ENCODE results near the gene GPS1.

GPS1 gene

GRCh38 chr17:82079001-82079677 lies 27.4 kb downstream of the GPS1 start:
- no peak for DNase-seq (ENCODE audit: low spot score)

GRCh38 chr17:82080048-82080788 lies 28.5 kb downstream of the GPS1 start:
- DNase-seq (ENCODE audit: low spot score) = no peak

GRCh38 chr17:82080789-82081464 lies 29.2 kb downstream of the GPS1 start:
- no peak for DNase-seq (ENCODE audit: low spot score)

- no peak for DNase-seq (ENCODE audit: low spot score)
Measured at GRCh38 chr17:82081546-82081945, 29.8 kb downstream of the GPS1 start.

- DNase-seq (ENCODE audit: low spot score) = no peak
Measured at GRCh38 chr17:82081966-82082365, 30.3 kb downstream of the GPS1 start.

- no peak for DNase-seq (ENCODE audit: low spot score)
Measured at GRCh38 chr17:82082456-82082855, 30.8 kb downstream of the GPS1 start.

GRCh38 chr17:82083009-82083408 lies 31.3 kb downstream of the GPS1 start:
- no peak for DNase-seq (ENCODE audit: low spot score)

GRCh38 chr17:82083533-82084359 lies 32.0 kb downstream of the GPS1 start:
- no peak for DNase-seq (ENCODE audit: low spot score)

GRCh38 chr17:82084373-82085030 lies 32.8 kb downstream of the GPS1 start:
- DNase-seq (ENCODE audit: low spot score) = no peak

- no peak for DNase-seq (ENCODE audit: low spot score)
Measured at GRCh38 chr17:82085031-82085861, 33.5 kb downstream of the GPS1 start.

GRCh38 chr17:82085931-82086764 lies 34.5 kb downstream of the GPS1 start:
- no peak for DNase-seq (ENCODE audit: low spot score)

GRCh38 chr17:82086941-82087906 lies 35.5 kb downstream of the GPS1 start:
- no peak for DNase-seq (ENCODE audit: low spot score)

- no peak for DNase-seq (ENCODE audit: low spot score)
Measured at GRCh38 chr17:82087961-82088837, 36.5 kb downstream of the GPS1 start.

GRCh38 chr17:82088838-82089722 lies 37.4 kb downstream of the GPS1 start:
- DNase-seq (ENCODE audit: low spot score) = no peak

GRCh38 chr17:82089723-82090548 lies 38.2 kb downstream of the GPS1 start:
- no peak for DNase-seq (ENCODE audit: low spot score)

Data from Ammon's horn (tissue), 1 donor.